ENCODE results near the gene PASK. TPM values are rescaled to one million over a fixed set of nuclear protein-coding genes. Genes with fewer than 3 reads are reported as not detected.

PASK gene
- total RNA-seq, 4 donors from 2014 or later = 0.10 to 0.36 (median 0.28) TPM

DNA sequence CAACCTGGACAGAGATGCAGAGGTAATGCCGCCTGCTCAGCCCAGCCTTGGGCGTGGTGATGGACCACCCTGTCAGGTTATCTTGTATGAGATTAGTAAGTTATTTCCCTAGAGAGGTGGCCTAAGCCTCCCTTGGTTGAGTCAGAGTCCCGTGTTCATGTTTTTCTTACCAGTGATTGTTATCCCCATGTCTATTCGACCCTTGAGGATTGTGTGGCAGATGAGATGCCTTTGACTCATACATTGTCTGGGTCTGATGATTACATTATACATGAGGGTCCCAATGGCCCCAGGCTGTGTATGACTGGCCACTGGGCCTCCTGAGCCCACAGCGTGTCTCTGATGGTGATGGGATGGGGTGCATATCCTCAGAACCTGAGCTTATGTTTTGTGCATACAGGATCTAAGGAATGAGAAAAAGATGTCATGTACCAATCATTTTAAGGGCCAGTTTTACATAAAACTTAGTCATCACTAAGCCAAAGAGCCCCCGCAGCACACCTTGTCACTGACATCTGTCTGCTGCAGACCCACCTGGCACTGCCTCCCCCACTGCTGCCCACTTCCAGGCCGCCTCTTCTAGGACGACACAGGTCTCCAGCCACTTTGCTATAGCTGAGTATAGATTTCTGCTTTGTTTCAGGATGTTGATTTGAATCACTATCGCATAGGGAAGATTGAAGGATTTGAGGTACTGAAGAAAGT is 8.7 kb upstream of the PASK start:
- in situ Hi-C loops (cut with MboI; ENCODE audit: low sequenced_read_pairs in 4 of 4) = no loop called here
- intact Hi-C loops (cut with DNase I; ENCODE audit: low total_unique reads) = loop anchor here (2.0 kb wide), 1 partner anchor 159 kb away; the partner anchor contains the start of gene SNED1
- ATAC-seq (no peak), DNase-seq (no peak)
- Histone ChIP-seq H3K27me3 (no peaks in the 10 kb centered on the region), H3K36me3 (peaks cover 0 to 34% of the 10 kb centered on the region in 2 donors), H3K4me1 (peaks cover 15 to 17% of the 10 kb centered on the region in 2 donors), H3K27ac (no peak overlapping the region), H3K9me3 (no peaks in the 10 kb centered on the region), H3K4me3 (no peak overlapping the region)
- TF ChIP-seq POLR2A (IDR thresholded peaks at IDR 0.05) = no peak
- TF ChIP-seq, protein P1, sequence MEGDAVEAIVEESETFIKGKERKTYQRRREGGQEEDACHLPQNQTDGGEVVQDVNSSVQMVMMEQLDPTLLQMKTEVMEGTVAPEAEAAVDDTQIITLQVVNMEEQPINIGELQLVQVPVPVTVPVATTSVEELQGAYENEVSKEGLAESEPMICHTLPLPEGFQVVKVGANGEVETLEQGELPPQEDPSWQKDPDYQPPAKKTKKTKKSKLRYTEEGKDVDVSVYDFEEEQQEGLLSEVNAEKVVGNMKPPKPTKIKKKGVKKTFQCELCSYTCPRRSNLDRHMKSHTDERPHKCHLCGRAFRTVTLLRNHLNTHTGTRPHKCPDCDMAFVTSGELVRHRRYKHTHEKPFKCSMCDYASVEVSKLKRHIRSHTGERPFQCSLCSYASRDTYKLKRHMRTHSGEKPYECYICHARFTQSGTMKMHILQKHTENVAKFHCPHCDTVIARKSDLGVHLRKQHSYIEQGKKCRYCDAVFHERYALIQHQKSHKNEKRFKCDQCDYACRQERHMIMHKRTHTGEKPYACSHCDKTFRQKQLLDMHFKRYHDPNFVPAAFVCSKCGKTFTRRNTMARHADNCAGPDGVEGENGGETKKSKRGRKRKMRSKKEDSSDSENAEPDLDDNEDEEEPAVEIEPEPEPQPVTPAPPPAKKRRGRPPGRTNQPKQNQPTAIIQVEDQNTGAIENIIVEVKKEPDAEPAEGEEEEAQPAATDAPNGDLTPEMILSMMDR (IDR thresholded peaks at IDR 0.05 in 4 of 5, conservative IDR thresholded peaks at IDR 0.05 in 1 of 5) = no peak

DNA sequence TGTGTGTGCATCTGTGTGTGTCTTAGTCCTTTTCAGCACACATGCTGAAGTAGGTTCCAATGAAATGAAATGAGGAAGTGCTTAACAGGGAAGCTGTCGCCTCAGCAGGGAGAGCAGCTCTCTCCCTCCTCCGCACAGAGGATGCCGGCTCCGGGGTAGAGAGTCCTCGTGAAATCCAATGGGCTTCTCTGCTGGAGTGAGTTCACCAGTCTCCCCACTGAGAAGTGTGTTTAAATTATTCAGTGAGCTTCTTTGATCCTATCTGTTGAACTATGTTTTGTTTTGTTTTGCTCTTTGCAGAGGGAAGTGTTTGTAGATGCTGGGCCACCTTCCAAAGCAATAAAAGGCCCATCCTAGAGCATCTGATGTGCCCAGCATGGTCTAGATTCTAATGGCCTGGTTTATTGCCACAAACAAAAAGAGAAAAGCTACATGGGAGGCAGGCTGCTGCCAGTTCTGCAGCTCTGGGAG is 7.7 kb upstream of the PASK start:
- intact Hi-C loops (cut with DNase I; ENCODE audit: low total_unique reads) = loop anchor here (2.0 kb wide), 1 partner anchor 158 kb away; the partner anchor contains the start of gene SNED1
- H3K4me1 ChIP-seq = peaks cover 5 to 7% of the 10 kb centered on the region in 2 donors
- in situ Hi-C loops (cut with MboI; ENCODE audit: low sequenced_read_pairs in 4 of 4) = no loop called here

DNA sequence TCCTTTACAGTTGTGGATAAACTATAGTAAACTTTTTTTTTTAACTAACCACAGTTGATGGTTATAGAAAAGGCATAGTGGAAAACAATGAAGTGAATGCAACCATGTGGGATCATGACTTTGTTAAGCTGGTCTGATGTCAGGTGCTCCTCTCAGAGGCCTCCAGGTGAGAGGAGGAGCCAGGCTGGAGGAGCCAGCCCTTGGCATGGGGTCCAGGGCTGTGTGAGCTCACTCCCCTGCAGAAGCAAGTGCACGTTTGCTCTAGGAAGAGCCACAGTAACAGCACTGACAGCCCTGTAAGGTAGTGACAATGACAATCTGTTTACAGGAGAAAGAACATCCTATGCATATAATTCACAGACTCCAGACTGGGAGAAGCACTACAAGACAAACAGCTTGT is 6.7 kb upstream of the PASK start:
- no peaks in the 10 kb centered on the region for H3K9me3 ChIP-seq
- peaks cover 4% of the 10 kb centered on the region in 2 donors for H3K4me1 ChIP-seq
- DNase-seq (no peak), ATAC-seq (no peak)
- H3K4me3 ChIP-seq = no peak overlapping the region
- in situ Hi-C loops (cut with MboI; ENCODE audit: low sequenced_read_pairs in 4 of 4) (no loop called here), intact Hi-C loops (cut with DNase I; ENCODE audit: low total_unique reads) (loop anchor here (2.0 kb wide), 1 partner anchor 157 kb away; the partner anchor contains the start of gene SNED1)
- TF ChIP-seq, protein P1 (IDR thresholded peaks at IDR 0.05 in 4 of 5, conservative IDR thresholded peaks at IDR 0.05 in 1 of 5) = no peak
- no peak for TF ChIP-seq POLR2A (IDR thresholded peaks at IDR 0.05)
- H3K36me3 ChIP-seq = peaks cover 0 to 34% of the 10 kb centered on the region in 2 donors
- H3K27me3 ChIP-seq = no peaks in the 10 kb centered on the region
- H3K27ac ChIP-seq = no peak overlapping the region

More for the DNA sequence above, 7.7 kb upstream of the PASK start:
- Histone ChIP-seq H3K36me3 (peaks cover 0 to 34% of the 10 kb centered on the region in 2 donors), H3K4me3 (no peak overlapping the region), H3K27ac (no peak overlapping the region), H3K9me3 (no peaks in the 10 kb centered on the region), H3K27me3 (no peaks in the 10 kb centered on the region)
- TF ChIP-seq, protein P1 (IDR thresholded peaks at IDR 0.05 in 4 of 5, conservative IDR thresholded peaks at IDR 0.05 in 1 of 5) = no peak
- TF ChIP-seq POLR2A (IDR thresholded peaks at IDR 0.05) = no peak
- DNase-seq (no peak), ATAC-seq (no peak)

DNA sequence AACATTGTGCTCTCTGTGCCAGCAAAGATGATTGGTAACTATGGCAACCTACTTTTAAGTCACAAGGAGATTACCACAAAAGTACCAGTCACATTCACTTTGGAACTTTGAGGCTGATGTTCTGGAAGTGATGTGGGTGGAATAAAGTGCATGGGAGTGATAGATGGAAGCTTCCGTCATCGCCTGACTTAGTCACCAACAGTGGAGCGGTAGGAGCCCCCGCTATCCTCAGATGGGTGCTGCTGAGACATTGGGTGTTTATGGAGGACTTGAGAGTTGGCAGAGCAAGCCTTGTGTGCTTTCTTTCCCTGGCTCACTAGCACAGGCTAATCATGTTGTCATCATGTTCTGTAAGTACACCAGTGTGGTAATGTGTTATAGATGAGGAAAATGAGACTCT is 5.6 kb upstream of the PASK start:
- Histone ChIP-seq H3K9me3 (no peaks in the 10 kb centered on the region), H3K36me3 (peaks cover 0 to 33% of the 10 kb centered on the region in 2 donors), H3K4me3 (no peak overlapping the region), H3K4me1 (peaks cover 5 to 6% of the 10 kb centered on the region in 2 donors), H3K27ac (no peak overlapping the region), H3K27me3 (no peaks in the 10 kb centered on the region)
- in situ Hi-C loops (cut with MboI; ENCODE audit: low sequenced_read_pairs in 4 of 4) = no loop called here
- intact Hi-C loops (cut with DNase I; ENCODE audit: low total_unique reads) = no loop called here
- DNase-seq (no peak), ATAC-seq (no peak)
- TF ChIP-seq POLR2A (IDR thresholded peaks at IDR 0.05) = no peak
- TF ChIP-seq, protein P1 (IDR thresholded peaks at IDR 0.05 in 4 of 5, conservative IDR thresholded peaks at IDR 0.05 in 1 of 5) = no peak

Data from gastrocnemius medialis (tissue), 4 donors.